Coronary artery (tissue), 2 donors: ENCODE measurements around the gene SLC35E1.

Experiments
- DNase-seq: peaks from one replicate; pipeline ENCODE4 v3.0.0-alpha.2; 2017; ENCODE audit warnings: low spot score
- H3K27ac ChIP-seq, 2 donors: fragments of 200-600 bp; sonication (generic); one replicate each; pipeline ENCODE4 v1.5.1; 2016 to 2019
- H3K4me3 ChIP-seq: fragments of 200-600 bp; sonication (generic); 2 replicates; pipeline ENCODE4 v1.5.1; 2016; ENCODE audit warnings: mild to moderate bottlenecking, moderate library complexity
- TF ChIP-seq, protein P1 (sequence below): fragments of 200-600 bp; sonication (generic); IDR thresholded peaks from one replicate; pipeline ENCODE4 v1.5.1; 2019; ENCODE audit warnings: antibody characterized with exemption

Gene SLC35E1

DNA sequence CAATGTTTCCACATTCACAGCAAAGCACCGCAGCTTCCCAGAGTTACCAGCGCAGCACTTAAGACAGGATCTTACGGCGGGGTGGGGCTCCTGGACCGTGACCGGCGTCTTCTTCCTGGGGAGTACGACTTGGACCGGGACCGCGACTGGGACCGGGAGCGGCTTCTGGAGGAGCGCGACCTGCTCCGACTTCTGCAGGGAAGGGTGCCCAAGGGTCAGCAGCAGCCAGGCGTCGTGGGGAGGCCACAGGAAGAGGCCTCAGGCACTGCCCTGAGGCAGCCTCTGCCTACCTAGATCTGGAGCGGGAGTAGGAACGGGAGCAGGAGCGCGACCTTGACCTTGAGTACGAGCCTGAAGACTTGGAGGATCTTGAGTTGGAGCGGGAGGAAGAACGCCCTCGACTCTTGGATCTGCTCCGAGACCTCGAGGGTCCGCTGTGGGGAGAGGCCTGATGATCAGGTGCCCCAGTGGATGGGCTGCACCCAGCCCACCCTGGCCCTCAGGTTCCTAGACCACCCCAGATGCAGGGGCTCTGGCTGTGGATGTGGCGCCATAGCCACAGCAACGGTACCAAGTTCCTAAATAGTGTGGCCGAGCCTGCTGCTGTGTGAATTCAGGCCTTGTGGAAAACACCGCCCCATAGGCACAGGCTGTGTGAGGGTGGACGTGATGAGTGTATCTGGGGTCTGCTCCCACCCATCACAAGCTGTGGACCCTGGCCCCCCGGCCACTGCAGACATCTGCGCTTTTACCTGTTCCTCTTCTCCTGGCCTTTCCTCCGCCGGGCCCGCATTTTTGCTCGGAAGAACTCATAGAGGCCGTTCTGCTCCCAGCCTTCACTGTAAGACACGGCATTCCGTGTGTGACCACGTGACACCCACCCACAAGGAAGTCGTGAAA lies 51.9 kb downstream of the SLC35E1 start:
- no peak for DNase-seq
- Histone ChIP-seq H3K27ac (no peak overlapping the region), H3K4me3 (no peak overlapping the region)
- TF ChIP-seq, protein P1, sequence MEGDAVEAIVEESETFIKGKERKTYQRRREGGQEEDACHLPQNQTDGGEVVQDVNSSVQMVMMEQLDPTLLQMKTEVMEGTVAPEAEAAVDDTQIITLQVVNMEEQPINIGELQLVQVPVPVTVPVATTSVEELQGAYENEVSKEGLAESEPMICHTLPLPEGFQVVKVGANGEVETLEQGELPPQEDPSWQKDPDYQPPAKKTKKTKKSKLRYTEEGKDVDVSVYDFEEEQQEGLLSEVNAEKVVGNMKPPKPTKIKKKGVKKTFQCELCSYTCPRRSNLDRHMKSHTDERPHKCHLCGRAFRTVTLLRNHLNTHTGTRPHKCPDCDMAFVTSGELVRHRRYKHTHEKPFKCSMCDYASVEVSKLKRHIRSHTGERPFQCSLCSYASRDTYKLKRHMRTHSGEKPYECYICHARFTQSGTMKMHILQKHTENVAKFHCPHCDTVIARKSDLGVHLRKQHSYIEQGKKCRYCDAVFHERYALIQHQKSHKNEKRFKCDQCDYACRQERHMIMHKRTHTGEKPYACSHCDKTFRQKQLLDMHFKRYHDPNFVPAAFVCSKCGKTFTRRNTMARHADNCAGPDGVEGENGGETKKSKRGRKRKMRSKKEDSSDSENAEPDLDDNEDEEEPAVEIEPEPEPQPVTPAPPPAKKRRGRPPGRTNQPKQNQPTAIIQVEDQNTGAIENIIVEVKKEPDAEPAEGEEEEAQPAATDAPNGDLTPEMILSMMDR: no peak

DNA sequence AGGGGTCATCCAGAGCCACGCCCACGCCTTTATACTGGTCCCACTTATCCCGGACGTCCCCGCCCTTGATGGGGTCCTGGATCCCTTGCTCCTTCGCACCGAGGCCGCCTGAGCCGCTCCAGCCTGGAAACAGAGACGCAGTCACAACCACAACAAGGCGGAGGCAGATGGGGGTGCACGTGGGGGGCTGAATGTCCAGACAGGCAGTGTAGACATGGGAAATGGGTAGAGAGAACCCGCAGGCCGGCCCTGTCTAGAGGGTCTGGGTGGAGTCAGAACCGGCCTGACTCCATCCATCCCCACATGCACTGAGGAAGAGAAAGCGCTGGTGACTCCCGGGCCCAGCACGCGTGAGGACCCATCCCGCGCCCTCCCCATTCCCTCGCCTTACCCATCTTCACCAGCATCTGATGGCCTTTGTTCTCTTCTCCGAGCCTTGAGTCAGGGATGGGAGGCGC lies 53.0 kb downstream of the SLC35E1 start:
- Histone ChIP-seq H3K4me3 (no peak overlapping the region), H3K27ac (no peak overlapping the region)
- TF ChIP-seq, protein P1: no peak
- no peak for DNase-seq

DNA sequence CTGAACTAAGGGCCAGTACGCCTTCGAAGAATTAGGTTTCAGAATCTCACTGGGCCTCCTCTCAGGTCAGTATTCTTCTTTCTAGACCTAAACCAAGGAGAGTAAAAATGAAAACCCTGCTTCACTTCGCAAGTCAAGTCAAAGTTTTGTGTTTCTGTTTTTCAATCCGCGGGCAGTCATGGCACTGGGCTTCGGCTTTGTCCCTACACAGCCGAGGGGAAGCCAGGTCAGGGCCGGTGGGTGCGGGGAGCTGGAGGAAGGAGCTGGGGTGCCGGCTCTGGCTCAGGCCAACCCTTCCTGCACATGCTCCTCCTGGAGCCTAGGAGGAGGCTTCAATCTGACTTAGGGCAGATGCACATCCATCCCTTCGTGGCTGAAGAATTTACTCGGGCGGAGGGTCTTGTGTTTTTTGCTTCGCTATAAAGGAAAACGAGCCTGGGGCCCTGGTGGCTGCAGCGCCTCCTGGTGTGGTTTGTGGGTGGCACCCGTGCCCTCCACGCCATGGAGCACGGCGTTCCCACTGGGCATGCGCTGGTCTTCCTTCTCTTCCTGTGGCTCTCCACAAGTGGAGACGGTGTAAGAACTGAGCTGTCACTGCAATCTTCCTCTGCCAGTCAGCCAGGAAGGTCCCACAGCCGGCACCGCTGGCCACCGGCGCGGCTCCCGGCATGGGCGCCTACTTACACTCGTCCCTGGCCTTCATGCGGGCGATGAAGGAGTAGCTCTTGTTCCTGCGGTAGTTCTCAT lies 53.6 kb downstream of the SLC35E1 start:
- no peak overlapping the region for H3K4me3 ChIP-seq

DNA sequence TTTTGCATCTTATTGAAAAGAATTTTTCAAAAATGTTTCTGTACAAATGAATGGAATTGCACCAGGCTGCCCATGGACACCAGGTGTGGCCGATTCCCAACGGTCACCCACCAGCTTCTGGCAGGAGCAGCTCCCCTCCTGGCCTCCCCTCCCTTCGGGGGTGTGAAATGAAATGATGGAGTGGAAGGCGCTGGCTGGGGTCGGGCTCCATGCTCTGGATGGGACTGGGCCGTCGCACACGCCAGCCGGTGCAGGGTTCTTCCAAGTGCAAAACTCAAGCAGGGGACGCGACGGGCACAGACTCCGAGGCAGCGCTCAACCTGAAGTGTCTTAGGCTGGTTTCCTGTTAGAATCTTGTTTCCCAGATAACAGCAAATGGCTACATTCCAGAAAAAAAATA lies 54.2 kb downstream of the SLC35E1 start:
- H3K4me3 ChIP-seq: no peak overlapping the region
- DNase-seq: no peak
- no peak overlapping the region for H3K27ac ChIP-seq
- TF ChIP-seq, protein P1: no peak

More for the DNA sequence above, 53.6 kb downstream of the SLC35E1 start:
- H3K27ac ChIP-seq: no peak overlapping the region
- TF ChIP-seq, protein P1: no peak
- no peak for DNase-seq

DNA sequence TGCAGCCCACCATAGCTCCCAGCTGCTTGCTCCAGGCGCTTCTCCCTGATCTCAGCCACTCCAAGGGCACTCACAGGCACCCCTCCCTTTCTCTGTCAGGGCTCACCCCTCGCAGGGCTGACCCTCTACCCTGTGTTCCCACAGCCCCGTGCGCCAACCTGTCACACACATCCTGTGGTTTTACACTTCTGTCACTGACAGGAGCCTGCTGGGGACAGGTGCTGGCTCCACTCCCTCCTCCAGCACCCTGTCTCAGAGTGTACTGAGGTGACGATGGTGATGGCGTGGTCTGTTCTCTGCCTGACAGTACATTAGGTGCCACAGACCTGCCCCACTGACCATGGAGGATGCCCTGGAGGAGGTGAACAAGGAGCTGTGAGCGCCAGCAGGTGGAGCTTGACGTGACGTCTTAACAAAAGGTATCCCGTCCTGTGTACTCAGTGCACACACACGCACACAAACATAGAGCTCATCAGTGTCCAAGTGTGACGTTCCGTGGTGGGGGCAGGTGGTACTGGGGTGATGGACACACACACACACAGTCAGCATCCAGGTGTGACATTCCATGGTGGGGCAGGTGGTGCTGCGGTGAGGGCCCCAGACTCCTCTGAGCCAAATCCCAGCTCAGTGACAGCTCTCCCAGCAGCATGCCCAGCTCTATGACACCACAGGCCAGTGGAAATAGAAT lies 55.1 kb downstream of the SLC35E1 start:
- DNase-seq: no peak
- Histone ChIP-seq H3K4me3 (no peak overlapping the region), H3K27ac (no peak overlapping the region)
- TF ChIP-seq, protein P1: no peak

DNA sequence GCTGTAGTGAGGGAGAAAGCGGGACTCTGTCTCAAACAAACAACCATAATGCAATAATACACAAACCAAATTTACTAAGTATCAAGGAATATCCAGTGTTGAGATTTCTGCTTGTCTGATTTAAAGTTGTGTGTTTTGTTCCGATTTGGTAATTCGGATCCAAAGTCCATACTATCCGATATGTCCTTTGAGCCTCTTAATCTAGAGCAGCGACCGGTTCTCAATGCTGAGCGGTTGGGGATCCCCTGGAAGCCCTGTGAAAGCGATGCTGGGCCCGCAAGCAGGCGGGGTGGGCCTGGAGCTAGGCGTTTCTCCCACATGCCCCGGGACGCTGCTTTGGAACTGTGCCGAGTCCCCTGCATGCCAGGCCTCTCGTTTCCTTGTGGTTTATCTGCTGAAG lies 55.8 kb downstream of the SLC35E1 start:
- TF ChIP-seq, protein P1: no peak
- Histone ChIP-seq H3K27ac (no peak overlapping the region), H3K4me3 (no peak overlapping the region)
- DNase-seq: no peak
